ENCODE measurements around the gene ATP5F1D.

- TF ChIP-seq, protein P1, sequence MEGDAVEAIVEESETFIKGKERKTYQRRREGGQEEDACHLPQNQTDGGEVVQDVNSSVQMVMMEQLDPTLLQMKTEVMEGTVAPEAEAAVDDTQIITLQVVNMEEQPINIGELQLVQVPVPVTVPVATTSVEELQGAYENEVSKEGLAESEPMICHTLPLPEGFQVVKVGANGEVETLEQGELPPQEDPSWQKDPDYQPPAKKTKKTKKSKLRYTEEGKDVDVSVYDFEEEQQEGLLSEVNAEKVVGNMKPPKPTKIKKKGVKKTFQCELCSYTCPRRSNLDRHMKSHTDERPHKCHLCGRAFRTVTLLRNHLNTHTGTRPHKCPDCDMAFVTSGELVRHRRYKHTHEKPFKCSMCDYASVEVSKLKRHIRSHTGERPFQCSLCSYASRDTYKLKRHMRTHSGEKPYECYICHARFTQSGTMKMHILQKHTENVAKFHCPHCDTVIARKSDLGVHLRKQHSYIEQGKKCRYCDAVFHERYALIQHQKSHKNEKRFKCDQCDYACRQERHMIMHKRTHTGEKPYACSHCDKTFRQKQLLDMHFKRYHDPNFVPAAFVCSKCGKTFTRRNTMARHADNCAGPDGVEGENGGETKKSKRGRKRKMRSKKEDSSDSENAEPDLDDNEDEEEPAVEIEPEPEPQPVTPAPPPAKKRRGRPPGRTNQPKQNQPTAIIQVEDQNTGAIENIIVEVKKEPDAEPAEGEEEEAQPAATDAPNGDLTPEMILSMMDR (conservative IDR thresholded peaks at IDR 0.05) = no peak
- TF ChIP-seq EZH2 (IDR thresholded peaks at IDR 0.05; ENCODE audit: low read depth) = no peak
Observed at GRCh38 chr19:1253514-1254080, 12.0 kb downstream of the ATP5F1D start.
